Uterus (tissue), 4 donors: ENCODE results near the gene FOXD2. TPM values are rescaled to one million over a fixed set of nuclear protein-coding genes. Genes with fewer than 3 reads are reported as not detected.

Experiments used
- DNase-seq, 2 donors: peaks; one replicate each; pipeline ENCODE4 v3.0.0-alpha.2; 2019 to 2020
- H3K27ac ChIP-seq, 2 donors: fragments of 200-600 bp; sonication (generic); 1 replicate in 1 of 2; 2 replicates in 1 of 2; pipeline ENCODE4 v1.5.1; 2016 to 2018
- H3K27me3 ChIP-seq, 2 donors: fragments of 200-600 bp; sonication (generic); one replicate each; pipeline ENCODE4 v1.5.1; 2018 to 2019; ENCODE audit warnings: control low read depth in 1 of 2
- H3K36me3 ChIP-seq, 2 donors: fragments of 200-600 bp; sonication (generic); one replicate each; pipeline ENCODE4 v1.5.1; 2019; ENCODE audit warnings: control low read depth in 1 of 2
- H3K4me1 ChIP-seq, 2 donors: fragments of 200-600 bp; sonication (generic); one replicate each; pipeline ENCODE4 v1.5.1; 2018 to 2019; ENCODE audit warnings: control low read depth in 1 of 2
- H3K4me3 ChIP-seq, 2 donors: fragments of 200-600 bp; sonication (generic); 1 replicate in 1 of 2; 2 replicates in 1 of 2; pipeline ENCODE4 v1.5.1; 2018 to 2019; ENCODE audit warnings: mild to moderate bottlenecking in 1 of 2
- H3K9me3 ChIP-seq, 2 donors: fragments of 200-600 bp; sonication (generic); one replicate each; pipeline ENCODE4 v1.5.1; 2019; ENCODE audit warnings: control low read depth in 1 of 2
- POLR2A ChIP-seq, 2 donors: fragments of 450-650 bp; IDR thresholded peaks; one replicate each; pipeline ENCODE4 v1.6.1; 2016; ENCODE audit warnings: antibody characterized with exemption in 2 of 2, mild to moderate bottlenecking in 1 of 2, moderate library complexity in 1 of 2
- intact Hi-C: fragments of 100-400 bp; cut with DNase I; formaldehyde crosslinking; loops from one replicate; pipeline ENCODE4 v1.15.1; 2023; ENCODE audit warnings: low total_unique reads
- total RNA-seq, 4 donors: library from RNA; depleted of rRNA in 3 of 4; stranded (reverse); fragments of >200 nt in 3 of 4; gene quantifications; one replicate each; pipeline versions ENCODE4 v1.1.0 to v1.2.4, GENCODE V29; 2014 to 2023
- TF ChIP-seq, protein P1 (sequence below), 4 experiments: fragments of 200-600 bp in 2 of 4; fragments of 450-650 bp in 2 of 4; sonication (generic) in 2 of 4; IDR thresholded peaks; one replicate each; pipeline ENCODE4 v1.5.1; 2016 to 2019; ENCODE audit warnings: antibody characterized with exemption in 4 of 4, mild to moderate bottlenecking in 2 of 4, moderate library complexity in 1 of 4
- donor health status: DM: yes; HTN: yes; CAD: no.

Gene FOXD2
- total RNA-seq, 4 donors from 2014 or later: 0.62 to 0.67 TPM; not detected in 2

DNA sequence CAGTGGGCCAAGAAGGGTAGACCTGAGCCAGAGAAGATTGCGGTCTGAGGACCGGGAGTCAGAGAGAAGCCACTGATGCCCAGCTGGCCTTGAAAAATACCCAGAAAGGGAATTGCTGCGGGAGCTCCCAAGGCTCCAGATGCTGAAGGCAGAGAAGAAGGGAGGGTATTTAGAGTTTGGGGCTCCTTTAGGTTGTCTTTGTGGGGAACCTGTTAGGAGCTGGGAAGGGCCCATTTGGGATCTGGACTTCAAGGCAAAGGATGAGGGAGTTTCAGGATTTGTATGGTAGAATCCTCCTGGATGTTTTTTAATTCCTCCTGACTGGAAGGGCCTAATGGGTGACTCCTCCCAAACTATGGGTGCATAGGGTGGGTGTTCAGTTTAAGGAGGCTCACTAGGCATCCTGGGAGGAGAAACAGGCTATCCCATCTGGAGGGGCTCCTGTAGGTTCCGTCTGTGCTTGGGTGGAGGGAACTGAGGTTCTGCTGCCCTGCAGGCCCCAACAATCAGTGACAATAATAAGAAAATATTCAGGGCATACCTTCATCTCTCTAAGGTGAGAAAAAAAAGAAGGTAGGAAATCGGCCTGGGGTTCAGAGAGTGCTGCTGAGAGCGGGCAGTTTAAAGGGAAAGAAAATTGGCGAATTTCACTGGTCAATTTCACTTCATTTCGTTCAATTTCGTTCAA, 5.1 kb downstream of the FOXD2 start:
- Histone ChIP-seq H3K4me1 (peaks cover 0 to 5% of the 10 kb centered on the region in 2 donors), H3K27ac (no peak overlapping the region), H3K4me3 (no peak overlapping the region), H3K27me3 (peaks cover 15 to 55% of the 10 kb centered on the region in 2 donors), H3K36me3 (no peaks in the 10 kb centered on the region), H3K9me3 (no peaks in the 10 kb centered on the region)
- intact Hi-C loops: no loop called here
- TF ChIP-seq, protein P1, sequence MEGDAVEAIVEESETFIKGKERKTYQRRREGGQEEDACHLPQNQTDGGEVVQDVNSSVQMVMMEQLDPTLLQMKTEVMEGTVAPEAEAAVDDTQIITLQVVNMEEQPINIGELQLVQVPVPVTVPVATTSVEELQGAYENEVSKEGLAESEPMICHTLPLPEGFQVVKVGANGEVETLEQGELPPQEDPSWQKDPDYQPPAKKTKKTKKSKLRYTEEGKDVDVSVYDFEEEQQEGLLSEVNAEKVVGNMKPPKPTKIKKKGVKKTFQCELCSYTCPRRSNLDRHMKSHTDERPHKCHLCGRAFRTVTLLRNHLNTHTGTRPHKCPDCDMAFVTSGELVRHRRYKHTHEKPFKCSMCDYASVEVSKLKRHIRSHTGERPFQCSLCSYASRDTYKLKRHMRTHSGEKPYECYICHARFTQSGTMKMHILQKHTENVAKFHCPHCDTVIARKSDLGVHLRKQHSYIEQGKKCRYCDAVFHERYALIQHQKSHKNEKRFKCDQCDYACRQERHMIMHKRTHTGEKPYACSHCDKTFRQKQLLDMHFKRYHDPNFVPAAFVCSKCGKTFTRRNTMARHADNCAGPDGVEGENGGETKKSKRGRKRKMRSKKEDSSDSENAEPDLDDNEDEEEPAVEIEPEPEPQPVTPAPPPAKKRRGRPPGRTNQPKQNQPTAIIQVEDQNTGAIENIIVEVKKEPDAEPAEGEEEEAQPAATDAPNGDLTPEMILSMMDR (IDR thresholded peaks at IDR 0.05): no peak
- no peak for TF ChIP-seq POLR2A (IDR thresholded peaks at IDR 0.05)
- no peak for DNase-seq

DNA sequence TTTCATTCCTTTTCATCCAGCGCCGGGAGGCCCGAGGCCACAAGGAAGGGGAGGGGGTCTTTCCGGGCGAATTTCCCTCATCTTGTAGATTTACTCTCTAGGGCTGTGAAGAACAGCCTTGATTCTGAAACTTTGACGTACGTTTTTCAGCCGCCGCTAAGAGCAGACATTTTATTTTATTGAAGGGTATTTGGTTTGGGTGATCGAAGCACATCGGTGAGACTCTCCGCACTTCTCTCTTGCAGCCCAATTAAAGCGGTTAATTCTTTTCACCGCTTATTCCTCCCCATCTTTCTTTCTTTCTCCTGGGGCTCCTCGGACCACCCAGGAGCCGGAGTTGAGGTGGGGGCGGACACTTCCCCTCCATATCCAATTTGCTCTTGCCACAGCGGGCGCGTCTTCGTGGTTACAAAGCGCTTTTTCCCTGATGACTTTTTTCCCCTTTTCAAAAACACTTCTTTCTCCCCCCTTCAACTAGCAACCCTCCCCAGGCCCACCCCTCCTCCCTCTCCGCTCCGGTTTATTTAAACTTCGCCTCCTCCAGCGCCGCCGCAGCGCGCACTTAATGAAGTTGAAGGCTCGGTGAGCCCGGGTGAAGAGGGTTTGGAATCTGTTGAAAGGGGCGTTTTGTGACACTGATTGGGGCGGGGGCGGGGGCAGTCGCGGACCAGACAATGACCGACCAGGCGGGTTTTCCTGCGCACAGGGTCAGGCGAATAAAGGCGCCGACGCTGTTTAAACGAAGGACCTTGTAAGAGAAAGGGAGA, 5.9 kb downstream of the FOXD2 start:
- DNase-seq: no peak
- Histone ChIP-seq H3K27me3 (peaks cover 12 to 55% of the 10 kb centered on the region in 2 donors), H3K36me3 (no peaks in the 10 kb centered on the region), H3K4me1 (peaks cover 0 to 2% of the 10 kb centered on the region in 2 donors), H3K4me3 (no peak overlapping the region), H3K9me3 (no peaks in the 10 kb centered on the region), H3K27ac (no peak overlapping the region)
- intact Hi-C loops: no loop called here
- TF ChIP-seq POLR2A (IDR thresholded peaks at IDR 0.05): no peak
- TF ChIP-seq, protein P1 (IDR thresholded peaks at IDR 0.05): no peak

DNA sequence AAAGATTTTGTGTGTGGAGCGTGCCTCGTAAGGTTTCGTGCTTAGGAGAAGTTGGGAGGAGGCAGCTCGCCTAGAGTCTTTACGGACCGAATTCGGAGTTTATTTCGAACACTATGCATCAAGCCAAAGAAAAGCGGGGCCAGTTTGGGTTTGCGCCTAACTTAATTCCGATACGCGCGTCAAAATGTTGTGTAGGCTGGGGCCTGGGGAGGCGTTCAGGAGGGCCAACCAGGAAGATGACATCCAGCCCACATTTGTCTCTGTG, 6.4 kb downstream of the FOXD2 start:
- H3K9me3 ChIP-seq: no peaks in the 10 kb centered on the region
- no peaks in the 10 kb centered on the region for H3K4me1 ChIP-seq
- H3K36me3 ChIP-seq: no peaks in the 10 kb centered on the region
- DNase-seq: no peak
- TF ChIP-seq, protein P1 (IDR thresholded peaks at IDR 0.05): no peak
- no peak for TF ChIP-seq POLR2A (IDR thresholded peaks at IDR 0.05)
- H3K27ac ChIP-seq: no peak overlapping the region
- intact Hi-C loops: no loop called here
- peaks cover 10 to 55% of the 10 kb centered on the region in 2 donors for H3K27me3 ChIP-seq
- no peak overlapping the region for H3K4me3 ChIP-seq

DNA sequence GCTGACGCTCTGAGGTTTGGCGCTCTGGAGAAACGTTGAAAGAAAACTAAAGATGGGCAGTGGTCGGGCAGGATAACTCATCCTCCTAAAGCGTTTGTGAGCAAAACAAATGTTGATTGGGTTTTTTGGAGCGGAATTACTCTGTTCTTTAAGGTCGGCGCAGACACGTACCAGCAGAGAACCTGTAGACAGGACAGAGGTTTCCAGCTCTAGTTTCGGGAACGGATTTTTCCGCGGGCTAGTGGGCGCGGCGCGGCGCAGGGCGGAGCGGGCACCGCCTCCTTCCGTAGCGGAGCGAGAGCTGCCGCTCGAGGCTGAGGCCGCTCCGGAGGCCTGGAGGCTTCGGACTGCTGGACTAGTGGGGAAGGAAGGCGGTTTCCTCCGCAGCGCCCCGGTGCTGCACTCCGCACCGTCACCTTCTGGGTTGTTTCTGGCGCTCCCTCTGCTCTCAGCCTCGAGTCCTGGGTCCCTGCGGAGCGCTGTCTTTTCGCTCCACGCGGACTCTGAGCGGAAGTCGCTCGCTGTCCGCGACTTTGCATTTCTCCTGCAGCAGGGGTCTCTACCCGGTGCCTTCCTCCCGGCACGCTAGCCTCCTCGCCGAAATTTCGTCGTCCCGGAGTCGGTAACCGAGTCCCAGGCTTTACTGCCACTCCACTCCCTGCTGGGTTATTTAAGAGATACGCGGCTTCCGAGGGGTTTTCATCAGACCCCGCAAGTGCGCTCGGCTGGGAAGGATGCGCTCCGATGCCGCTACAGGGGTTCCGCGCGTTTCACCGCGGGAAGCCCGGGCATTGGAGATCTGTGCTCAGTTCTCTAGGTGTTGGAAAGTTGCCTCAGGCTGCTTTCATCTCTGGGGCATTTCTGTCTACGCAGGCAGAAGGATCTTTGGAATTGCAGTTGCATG, 7.0 kb downstream of the FOXD2 start:
- H3K36me3 ChIP-seq: no peaks in the 10 kb centered on the region
- no peak overlapping the region for H3K27ac ChIP-seq
- no peak overlapping the region for H3K4me3 ChIP-seq
- H3K27me3 ChIP-seq: peaks cover 9 to 50% of the 10 kb centered on the region in 2 donors
- no peaks in the 10 kb centered on the region for H3K9me3 ChIP-seq
- no peak for DNase-seq
- no peaks in the 10 kb centered on the region for H3K4me1 ChIP-seq
- intact Hi-C loops: no loop called here
- TF ChIP-seq POLR2A (IDR thresholded peaks at IDR 0.05): no peak
- TF ChIP-seq, protein P1 (IDR thresholded peaks at IDR 0.05): no peak
